RWPE1 (cell line): ENCODE data around the gene FBXO40.

Experiments used
- CTCF ChIA-PET: fragments of 350-600 bp; sonication (Branson Sonifier 250); formaldehyde crosslinking; extraction: SDS; loops from one replicate; lab custom pipeline; 2021; lab: Yijun Ruan, JAX
- POLR2A ChIA-PET: fragments of 400-600 bp; formaldehyde crosslinking; extraction: SDS; loops from one replicate; lab custom pipeline; 2020; ENCODE audit warnings: antibody characterized with exemption; ENCODE audit not compliant: low non-redundant PET; lab: Yijun Ruan, JAX
- DNase-seq: peaks from one replicate; pipeline ENCODE4 v3.0.0; 2012; ENCODE audit warnings: low spot score
- H3K27ac ChIP-seq: fragments of 450-650 bp; 2 replicates; pipeline ENCODE4 v1.5.1; 2017
- CTCF ChIP-seq: fragments of 450-650 bp; conservative IDR thresholded peaks from 2 replicates; pipeline ENCODE4 v1.5.1; 2017; ENCODE audit warnings: low read depth, mild to moderate bottlenecking

The FBXO40 gene

GRCh38 chr3:121665488-121665887 lies 72.3 kb downstream of the FBXO40 start:
- ChIA-PET POLR2A (no interaction called here), CTCF (interaction anchor here (0.6 kb wide), 1 partner anchor 49 kb away, joined by 3 read pairs; no protein-coding TSS in a partner anchor)
- DNase-seq = no peak
- TF ChIP-seq CTCF = no peak
- no peak overlapping the region for H3K27ac ChIP-seq

GRCh38 chr3:121667333-121667732 lies 74.2 kb downstream of the FBXO40 start:
- ChIA-PET CTCF (interaction anchor here (1.1 kb wide), 1 partner anchor 79 kb away, joined by 4 read pairs; no protein-coding TSS in a partner anchor), POLR2A (no interaction called here)
- TF ChIP-seq CTCF = no peak
- H3K27ac ChIP-seq = no peak overlapping the region
- no peak for DNase-seq

- no peak overlapping the region for H3K27ac ChIP-seq
- ChIA-PET CTCF (no interaction called here), POLR2A (no interaction called here)
- no peak for TF ChIP-seq CTCF
- no peak for DNase-seq
Observed at GRCh38 chr3:121670676-121671075, 77.5 kb downstream of the FBXO40 start.

- DNase-seq = no peak
- H3K27ac ChIP-seq = no peak overlapping the region
- ChIA-PET POLR2A (no interaction called here), CTCF (no interaction called here)
- TF ChIP-seq CTCF = no peak
Observed at GRCh38 chr3:121677141-121677540, 84.0 kb downstream of the FBXO40 start.
